Peyer's patch (tissue), 4 donors: ENCODE measurements around the gene NRG3. TPM values are rescaled to one million over a fixed set of nuclear protein-coding genes. Genes with fewer than 3 reads are reported as not detected.

ENCODE experiments used
- DNase-seq, 3 donors: peaks; one replicate each; pipeline ENCODE4 v3.0.0-alpha.2; 2017 to 2019
- H3K27ac ChIP-seq, 4 donors: fragments of 200-600 bp; sonication (generic); one replicate each; pipeline ENCODE4 v1.5.1; 2016 to 2019
- H3K27me3 ChIP-seq, 2 donors: fragments of 200-600 bp; sonication (generic); one replicate each; pipeline ENCODE4 v1.5.1; 2019
- H3K36me3 ChIP-seq, 3 donors: fragments of 200-600 bp; sonication (generic); one replicate each; pipeline ENCODE4 v1.5.1; 2016 to 2019
- H3K4me1 ChIP-seq, 4 donors: fragments of 200-600 bp; sonication (generic); one replicate each; pipeline ENCODE4 v1.5.1; 2016 to 2019
- H3K4me3 ChIP-seq, 4 donors: fragments of 200-600 bp; sonication (generic); 1 replicate in 3 of 4; 2 replicates in 1 of 4; pipeline ENCODE4 v1.5.1; 2016 to 2019; ENCODE audit warnings: mild to moderate bottlenecking in 1 of 4
- H3K9me3 ChIP-seq, 4 donors: fragments of 200-600 bp; sonication (generic); one replicate each; pipeline ENCODE4 v1.5.1; 2016 to 2019; ENCODE audit warnings: mild to moderate bottlenecking in 1 of 4
- CTCF ChIP-seq, 6 experiments: fragments of 450-650 bp in 4 of 6; fragments of 200-600 bp in 2 of 6; sonication (generic) in 1 of 6; IDR thresholded peaks; one replicate each; pipeline ENCODE4 v1.5.1; 2017 to 2019; ENCODE audit warnings: antibody characterized with exemption in 6 of 6, mild to moderate bottlenecking in 3 of 6, moderate library complexity in 1 of 6
- POLR2A ChIP-seq, 2 donors: fragments of 450-650 bp; IDR thresholded peaks; one replicate each; pipeline ENCODE4 v1.5.1; 2017; ENCODE audit warnings: antibody characterized with exemption in 2 of 2, mild to moderate bottlenecking in 2 of 2, moderate library complexity in 2 of 2
- total RNA-seq, 4 donors: library from RNA; depleted of rRNA; stranded (reverse); fragments of >200 nt; gene quantifications; one replicate each; pipeline ENCODE4 v1.1.0, GENCODE V29; 2016

The NRG3 gene
- total RNA-seq, 4 donors from 2014 or later, result not detected

GRCh38 chr10:82278401-82279182 lies 403.6 kb downstream of the NRG3 start:
- Histone ChIP-seq H3K4me3 (no peak overlapping the region), H3K27me3 (no peaks in the 10 kb centered on the region), H3K4me1 (no peaks in the 10 kb centered on the region), H3K9me3 (no peaks in the 10 kb centered on the region), H3K27ac (no peak overlapping the region), H3K36me3 (no peaks in the 10 kb centered on the region)
- no peak for DNase-seq
- TF ChIP-seq POLR2A (IDR thresholded peaks at IDR 0.05) (no peak), CTCF (IDR thresholded peaks at IDR 0.05) (no peak)

DNA sequence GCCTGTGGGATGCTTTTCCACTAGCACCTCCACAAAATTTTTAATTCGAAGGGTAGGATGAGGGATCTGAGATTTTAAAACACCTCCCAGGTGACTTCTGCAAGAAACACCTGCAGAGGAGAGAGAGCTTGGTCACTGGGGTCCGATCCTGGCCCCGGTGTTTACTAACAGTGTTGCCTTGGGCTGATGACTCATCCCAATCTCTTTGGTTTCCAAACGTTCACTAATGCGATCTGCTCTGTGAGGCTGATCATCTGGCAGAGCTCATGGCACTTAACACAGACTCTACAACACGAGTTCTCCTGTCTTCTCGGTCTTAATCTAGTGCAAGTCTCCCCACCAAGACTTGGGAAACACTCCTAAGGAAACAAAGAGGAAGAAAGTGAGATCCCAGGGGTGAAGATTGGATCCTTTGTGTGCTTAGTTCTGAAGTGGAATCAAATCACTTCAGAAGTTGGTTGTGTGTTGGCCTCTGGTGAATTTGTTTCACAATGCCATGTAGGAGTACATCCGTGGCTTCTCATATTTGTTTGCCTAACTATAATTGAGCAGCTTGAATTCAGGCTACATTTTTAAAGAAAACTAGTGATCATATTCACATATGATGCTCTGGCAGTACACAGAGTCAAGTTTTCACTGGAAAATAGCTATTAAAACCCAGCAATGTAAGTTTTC lies 407.9 kb downstream of the NRG3 start:
- Histone ChIP-seq H3K36me3 (no peaks in the 10 kb centered on the region), H3K4me1 (no peaks in the 10 kb centered on the region), H3K4me3 (no peak overlapping the region), H3K27me3 (no peaks in the 10 kb centered on the region), H3K27ac (no peak overlapping the region), H3K9me3 (no peaks in the 10 kb centered on the region)
- no peak for DNase-seq
- TF ChIP-seq CTCF (IDR thresholded peaks at IDR 0.05) (no peak), POLR2A (IDR thresholded peaks at IDR 0.05) (no peak)

DNA sequence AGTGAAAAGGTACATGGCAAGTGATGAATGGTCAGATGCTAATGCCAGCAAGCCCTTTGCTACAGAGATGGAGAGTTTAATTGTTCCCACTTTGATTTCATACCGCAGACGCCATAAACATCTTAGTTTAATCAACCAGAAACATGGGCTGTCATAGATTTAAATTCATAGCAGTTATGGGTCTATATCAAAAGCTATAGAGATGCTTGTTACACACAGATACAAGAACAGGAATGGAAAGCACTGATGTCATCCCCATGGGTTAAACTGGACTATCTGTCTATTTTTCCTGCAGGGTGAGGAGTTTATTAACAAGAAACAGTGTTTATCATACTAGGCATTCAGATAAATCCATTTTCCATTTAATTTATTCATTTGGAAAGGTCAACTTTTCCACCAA lies 409.2 kb downstream of the NRG3 start:
- no peak for TF ChIP-seq POLR2A (IDR thresholded peaks at IDR 0.05)
- no peak for TF ChIP-seq CTCF (IDR thresholded peaks at IDR 0.05)
- H3K9me3 ChIP-seq, result no peaks in the 10 kb centered on the region
- no peaks in the 10 kb centered on the region for H3K4me1 ChIP-seq
- H3K4me3 ChIP-seq, result no peak overlapping the region
- H3K27ac ChIP-seq, result no peak overlapping the region
- H3K36me3 ChIP-seq, result no peaks in the 10 kb centered on the region
- H3K27me3 ChIP-seq, result no peaks in the 10 kb centered on the region
- DNase-seq, result no peak

DNA sequence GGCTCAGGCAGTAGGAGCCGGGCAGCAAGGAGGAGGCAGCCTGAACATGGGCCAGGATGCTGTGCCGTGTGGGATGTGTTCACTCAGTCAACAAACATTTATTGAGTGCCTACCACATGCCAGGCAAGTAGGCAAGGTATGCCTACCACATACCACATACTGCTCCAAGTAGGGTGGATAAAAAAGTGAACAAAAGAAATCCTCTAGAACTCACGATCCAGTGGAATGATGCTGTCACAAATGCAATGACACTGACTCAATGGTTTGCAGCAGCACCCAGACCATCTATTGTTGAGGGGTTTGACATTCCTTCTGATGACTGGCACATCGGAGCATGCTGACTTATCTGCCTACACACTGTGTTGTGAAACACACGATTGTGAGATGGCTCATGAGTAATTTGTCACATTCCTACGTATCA lies 413.5 kb downstream of the NRG3 start:
- no peak overlapping the region for H3K4me3 ChIP-seq
- no peaks in the 10 kb centered on the region for H3K27me3 ChIP-seq
- TF ChIP-seq POLR2A (IDR thresholded peaks at IDR 0.05) (no peak), CTCF (IDR thresholded peaks at IDR 0.05) (no peak)
- H3K9me3 ChIP-seq, result no peaks in the 10 kb centered on the region
- no peak overlapping the region for H3K27ac ChIP-seq
- no peaks in the 10 kb centered on the region for H3K36me3 ChIP-seq
- no peak for DNase-seq
- H3K4me1 ChIP-seq, result no peaks in the 10 kb centered on the region

- TF ChIP-seq POLR2A (IDR thresholded peaks at IDR 0.05) (no peak), CTCF (IDR thresholded peaks at IDR 0.05) (no peak)
- Histone ChIP-seq H3K27ac (no peak overlapping the region), H3K27me3 (no peaks in the 10 kb centered on the region), H3K4me3 (no peak overlapping the region), H3K9me3 (no peaks in the 10 kb centered on the region), H3K36me3 (no peaks in the 10 kb centered on the region), H3K4me1 (no peaks in the 10 kb centered on the region)
- DNase-seq, result no peak
These were observed 415.0 kb downstream of the NRG3 start for GRCh38 chr10:82289945-82290344.
